HG03135 (cell line): Measurements from ENCODE around the gene OLA1.

ENCODE experiments used
- ATAC-seq: cut with Tn5 transposase; IDR thresholded peaks from one replicate; pipeline ENCODE4 v1.9.1; 2021; ENCODE audit warnings: mild to moderate bottlenecking, moderate library complexity; ENCODE audit not compliant: unreplicated experiment

The OLA1 gene

GRCh38 chr2:174122185-174122584, 126.1 kb downstream of the OLA1 start:
- no peak for ATAC-seq

DNA sequence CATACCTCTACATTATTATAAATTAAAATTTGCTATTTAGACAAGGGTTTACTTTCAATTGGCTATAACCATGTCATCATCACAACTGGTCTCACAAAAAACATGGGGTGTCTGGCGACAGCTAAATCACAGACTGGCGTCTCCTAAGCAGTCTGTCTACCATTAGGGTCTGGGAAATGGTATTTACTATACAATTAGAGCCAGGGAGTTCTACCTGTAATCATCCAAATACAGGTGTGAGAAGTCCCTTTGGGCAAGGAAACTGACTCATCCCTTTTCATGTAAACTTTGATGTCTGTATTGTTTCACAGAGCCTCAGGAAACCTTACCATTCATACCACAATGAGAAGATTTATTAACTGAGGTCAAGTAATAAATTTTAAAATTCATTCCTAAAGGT, 126.7 kb downstream of the OLA1 start:
- no peak for ATAC-seq

- ATAC-seq: no peak
Measured at GRCh38 chr2:174121175-174121574, 127.2 kb downstream of the OLA1 start.

DNA sequence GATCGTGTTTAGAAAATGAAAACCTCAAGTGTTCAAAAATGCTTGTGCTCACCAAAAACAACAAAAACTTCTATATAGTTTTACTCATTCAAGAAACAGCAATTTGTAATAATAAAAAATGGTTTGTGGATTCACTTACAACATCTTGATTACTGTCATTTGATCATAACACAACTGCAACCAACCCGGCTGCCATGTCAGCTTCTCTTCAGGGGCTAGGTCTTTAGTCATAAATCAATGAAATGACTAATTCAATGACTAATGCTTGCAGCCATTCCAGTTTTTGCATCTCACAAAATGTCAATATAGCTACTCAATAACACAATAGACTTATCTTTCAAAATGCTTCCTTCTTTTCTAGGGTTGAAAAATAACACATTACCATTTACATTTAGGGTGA, 128.0 kb downstream of the OLA1 start:
- ATAC-seq: no peak

- no peak for ATAC-seq
Measured at GRCh38 chr2:174117951-174118930, 130.1 kb downstream of the OLA1 start.

- no peak for ATAC-seq
Measured at GRCh38 chr2:174112073-174112472, 136.3 kb downstream of the OLA1 start.

DNA sequence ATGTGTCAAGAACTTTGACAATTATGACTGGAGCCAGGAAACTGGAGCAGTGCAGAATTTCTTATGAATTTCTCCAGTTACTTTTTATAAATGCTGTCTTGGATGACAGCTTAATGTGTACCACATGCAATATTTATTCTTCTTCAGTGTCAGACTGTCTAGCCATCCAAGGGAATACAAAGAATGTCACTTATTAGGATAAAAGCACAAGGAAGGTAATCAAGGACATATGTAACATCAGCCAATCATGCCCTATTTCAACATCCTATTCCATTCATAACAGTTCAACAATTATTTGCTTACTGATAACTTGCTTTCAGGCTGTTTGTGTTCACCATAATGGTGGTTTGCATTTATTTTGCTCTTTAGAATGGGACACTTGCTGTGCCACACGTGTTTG, 139.8 kb downstream of the OLA1 start:
- ATAC-seq: no peak

DNA sequence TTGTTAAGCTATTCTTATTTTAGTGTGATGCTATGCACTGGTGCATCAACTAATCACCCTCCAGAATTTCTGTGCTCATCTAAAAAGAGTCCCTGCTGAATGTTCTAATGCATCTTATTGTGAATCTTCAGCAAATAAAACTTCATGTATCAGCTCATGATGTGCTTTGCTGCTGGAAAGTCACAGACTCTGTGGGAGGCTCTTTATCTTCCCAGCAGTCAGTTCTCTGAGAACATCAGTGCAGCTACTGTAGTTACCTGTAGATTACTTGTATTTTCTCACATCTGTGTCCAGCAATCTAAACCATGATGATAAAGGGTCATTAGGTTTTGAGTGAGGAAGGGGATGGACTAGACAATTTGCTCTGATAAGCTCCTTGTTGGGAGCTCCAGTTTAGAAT, 141.6 kb downstream of the OLA1 start:
- no peak for ATAC-seq

GRCh38 chr2:174094542-174094941, 153.8 kb downstream of the OLA1 start:
- ATAC-seq: no peak

- no peak for ATAC-seq
Measured at GRCh38 chr2:174090476-174090875, 157.9 kb downstream of the OLA1 start.

- no peak for ATAC-seq
Measured at GRCh38 chr2:174088706-174089460, 159.4 kb downstream of the OLA1 start.

GRCh38 chr2:174086708-174087107, 161.6 kb downstream of the OLA1 start:
- ATAC-seq: no peak

DNA sequence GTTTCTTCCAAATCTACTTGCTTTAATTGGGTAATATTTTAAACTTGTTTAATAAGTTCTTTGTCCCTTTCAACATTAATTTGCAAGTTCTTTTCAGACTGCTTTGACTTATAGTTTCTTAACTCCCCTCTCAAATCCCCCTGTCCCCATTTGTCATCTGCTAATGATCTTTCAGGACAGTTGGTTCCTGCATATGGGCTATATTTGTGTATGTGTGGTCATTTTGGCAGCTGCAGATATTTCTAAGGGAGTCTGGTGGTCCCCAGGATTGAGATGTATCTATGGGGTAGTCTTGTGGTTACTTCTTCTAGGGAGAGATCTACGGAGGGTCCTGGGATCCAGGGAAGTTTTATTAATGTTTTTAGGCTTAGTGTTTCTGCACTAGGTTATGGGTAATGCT, 162.6 kb downstream of the OLA1 start:
- no peak for ATAC-seq

- no peak for ATAC-seq
Measured at GRCh38 chr2:174083843-174084458, 164.4 kb downstream of the OLA1 start.

DNA sequence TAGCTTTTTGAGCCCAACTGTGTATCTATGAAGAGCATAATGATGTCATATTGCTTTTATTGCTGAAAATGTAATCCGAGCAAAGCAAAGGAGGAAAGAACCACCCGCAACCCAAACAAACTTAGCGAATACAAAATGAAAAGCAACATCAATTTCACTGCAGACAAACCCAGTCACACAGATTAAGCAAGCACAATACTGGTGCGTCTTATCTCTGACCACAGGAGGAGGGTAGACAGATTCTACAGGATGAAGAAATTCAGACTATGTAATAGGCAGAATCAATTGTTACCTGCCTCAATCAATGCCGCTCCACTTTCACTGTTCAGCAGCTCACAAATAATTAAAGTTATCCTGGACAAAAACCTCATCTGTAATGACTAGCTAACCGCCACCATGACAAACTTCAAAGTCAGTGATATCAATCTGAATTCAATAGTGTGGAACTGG, 167.6 kb downstream of the OLA1 start:
- no peak for ATAC-seq

GRCh38 chr2:174078275-174078674, 170.1 kb downstream of the OLA1 start:
- no peak for ATAC-seq

- ATAC-seq: no peak
Measured at GRCh38 chr2:174076975-174077374, 171.4 kb downstream of the OLA1 start.

DNA sequence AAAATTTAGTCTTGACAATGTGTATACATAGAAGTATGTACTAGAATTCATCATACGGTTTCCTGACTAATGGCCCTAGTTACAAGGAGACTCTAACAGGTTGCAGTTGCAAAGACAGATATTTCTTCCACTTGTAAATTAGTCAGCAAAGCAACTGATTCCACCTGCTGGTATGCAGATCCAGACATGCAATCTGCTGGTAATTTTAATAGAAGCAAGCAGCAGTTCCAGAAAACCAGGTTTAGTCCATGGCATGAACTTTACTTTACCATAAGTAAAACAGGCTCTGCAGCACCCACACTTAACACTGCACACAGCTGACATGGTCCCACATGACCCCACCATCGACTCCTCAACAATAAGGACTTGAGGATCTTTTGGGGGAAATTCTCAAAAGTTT, 172.3 kb downstream of the OLA1 start:
- no peak for ATAC-seq

DNA sequence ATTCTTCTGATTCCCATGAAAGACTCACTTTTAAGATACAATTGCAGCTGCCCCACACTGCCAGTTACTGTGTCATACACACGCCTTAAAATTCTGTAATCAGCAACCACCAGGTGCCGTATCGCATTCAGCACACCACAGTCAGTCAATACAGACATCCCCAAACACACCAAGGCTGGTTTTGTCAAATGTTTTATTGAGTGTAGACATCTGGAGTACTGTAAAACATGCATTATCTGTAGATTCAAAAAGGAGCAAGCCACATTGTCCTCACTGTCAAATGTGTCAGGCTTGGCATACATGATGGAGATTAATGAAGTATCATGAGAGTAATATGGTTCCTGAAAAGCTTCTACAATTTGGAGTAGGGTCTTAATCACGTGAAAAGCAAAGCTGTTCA, 173.5 kb downstream of the OLA1 start:
- ATAC-seq: no peak

GRCh38 chr2:174072857-174073256, 175.5 kb downstream of the OLA1 start:
- no peak for ATAC-seq

DNA sequence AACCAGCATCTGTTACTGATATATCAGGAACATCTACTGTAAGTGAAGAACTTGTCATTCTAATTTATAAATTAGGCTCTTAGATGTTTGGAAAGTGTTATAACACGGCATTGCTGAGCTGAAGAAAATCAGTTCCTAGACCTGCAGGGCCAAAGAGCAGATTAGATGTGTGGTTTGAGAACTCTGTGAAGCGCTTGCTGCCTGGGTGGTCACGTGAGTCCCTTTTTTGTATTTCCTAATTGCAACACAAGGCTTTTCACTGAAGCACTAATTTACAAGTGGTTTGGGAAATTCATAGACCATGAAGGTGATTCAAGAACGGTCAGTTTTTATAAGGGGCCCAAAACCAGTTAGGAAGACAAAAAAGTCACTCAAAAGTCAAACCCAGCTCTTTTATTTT, 176.3 kb downstream of the OLA1 start:
- no peak for ATAC-seq
